Thyroid gland (tissue), 4 donors: ENCODE measurements around the gene NKTR. TPM values are rescaled to one million over a fixed set of nuclear protein-coding genes. Genes with fewer than 3 reads are reported as not detected.
A peak's percentile ranks its signal among the peaks of the same experiment; 100 is the strongest.

ENCODE experiments used
- DNase-seq, 2 donors: peaks; one replicate each; pipeline ENCODE4 v3.0.0-alpha.2; 2019
- H3K27ac ChIP-seq, 3 donors: fragments of 200-600 bp; sonication (generic); 1 replicate in 2 of 3; 2 replicates in 1 of 3; pipeline ENCODE4 v1.5.1; 2016 to 2019; ENCODE audit warnings: mild to moderate bottlenecking in 1 of 3, moderate library complexity in 1 of 3
- H3K27me3 ChIP-seq: fragments of 200-600 bp; sonication (generic); one replicate; pipeline ENCODE4 v1.5.1; 2019
- H3K36me3 ChIP-seq, 2 donors: fragments of 200-600 bp; sonication (generic); one replicate each; pipeline ENCODE4 v1.5.1; 2016 to 2019
- H3K4me1 ChIP-seq, 2 donors: fragments of 200-600 bp; sonication (generic); one replicate each; pipeline ENCODE4 v1.5.1; 2017 to 2019
- H3K4me3 ChIP-seq, 3 donors: fragments of 200-600 bp; sonication (generic); replicated peaks in 1 of 3; 1 replicate in 2 of 3; 2 replicates in 1 of 3; pipeline ENCODE4 v1.5.1; 2016; ENCODE audit warnings: mild to moderate bottlenecking in 1 of 3
- H3K9me3 ChIP-seq: fragments of 200-600 bp; sonication (generic); one replicate; pipeline ENCODE4 v1.5.1; 2017
- POLR2A ChIP-seq, 2 donors: fragments of 450-650 bp; IDR thresholded peaks; one replicate each; pipeline ENCODE4 v1.6.1; 2017; ENCODE audit warnings: antibody characterized with exemption in 2 of 2, mild to moderate bottlenecking in 2 of 2, moderate library complexity in 1 of 2
- WGBS, 2 donors: methylation state at CpG; one replicate each; pipeline ENCODE4 v1.1.5; 2017; 5-methylcytosine and 5-hydroxymethylcytosine counted together
- intact Hi-C: fragments of 100-400 bp; cut with DNase I; formaldehyde crosslinking; loops from one replicate; pipeline ENCODE4 v1.15.1; 2023
- total RNA-seq, 4 donors: library from RNA; depleted of rRNA; stranded (reverse); fragments of >200 nt; gene quantifications; one replicate each; pipeline ENCODE4 v1.2.3, GENCODE V29; 2016
- TF ChIP-seq, protein P1 (sequence below), 6 experiments: fragments of 200-600 bp in 3 of 6; fragments of 450-650 bp in 3 of 6; sonication (generic) in 3 of 6; IDR thresholded peaks; one replicate each; pipeline ENCODE4 v1.5.1; 2016 to 2019; ENCODE audit warnings: antibody characterized with exemption in 6 of 6, mild to moderate bottlenecking in 2 of 6, inconsistent platforms in 1 of 6, moderate library complexity in 1 of 6

The NKTR gene
- total RNA-seq, 4 donors from 2014 or later: 157 to 383 (median 197) TPM

- 83 to 87% methylated on average over 2 of the region's 2 CpGs for WGBS, 2 donors
- Histone ChIP-seq H3K9me3 (no peaks in the 10 kb centered on the region), H3K4me3 (no peak overlapping the region), H3K27ac (peak overlapping the region in 1 of 3 donors; percentile 8), H3K4me1 (peaks cover 12% of the 10 kb centered on the region in 2 donors), H3K27me3 (no peaks in the 10 kb centered on the region), H3K36me3 (no peaks in the 10 kb centered on the region)
- DNase-seq: no peak
- intact Hi-C loops: no loop called here
- TF ChIP-seq, protein P1, sequence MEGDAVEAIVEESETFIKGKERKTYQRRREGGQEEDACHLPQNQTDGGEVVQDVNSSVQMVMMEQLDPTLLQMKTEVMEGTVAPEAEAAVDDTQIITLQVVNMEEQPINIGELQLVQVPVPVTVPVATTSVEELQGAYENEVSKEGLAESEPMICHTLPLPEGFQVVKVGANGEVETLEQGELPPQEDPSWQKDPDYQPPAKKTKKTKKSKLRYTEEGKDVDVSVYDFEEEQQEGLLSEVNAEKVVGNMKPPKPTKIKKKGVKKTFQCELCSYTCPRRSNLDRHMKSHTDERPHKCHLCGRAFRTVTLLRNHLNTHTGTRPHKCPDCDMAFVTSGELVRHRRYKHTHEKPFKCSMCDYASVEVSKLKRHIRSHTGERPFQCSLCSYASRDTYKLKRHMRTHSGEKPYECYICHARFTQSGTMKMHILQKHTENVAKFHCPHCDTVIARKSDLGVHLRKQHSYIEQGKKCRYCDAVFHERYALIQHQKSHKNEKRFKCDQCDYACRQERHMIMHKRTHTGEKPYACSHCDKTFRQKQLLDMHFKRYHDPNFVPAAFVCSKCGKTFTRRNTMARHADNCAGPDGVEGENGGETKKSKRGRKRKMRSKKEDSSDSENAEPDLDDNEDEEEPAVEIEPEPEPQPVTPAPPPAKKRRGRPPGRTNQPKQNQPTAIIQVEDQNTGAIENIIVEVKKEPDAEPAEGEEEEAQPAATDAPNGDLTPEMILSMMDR (IDR thresholded peaks at IDR 0.05): peak in 4 of 6 experiments; percentile 39 to 46 (median 42)
- no peak for TF ChIP-seq POLR2A (IDR thresholded peaks at IDR 0.05)
Measured at GRCh38 chr3:42613462-42613861, 13.0 kb downstream of the NKTR start.

- Histone ChIP-seq H3K27ac (no peak overlapping the region), H3K9me3 (no peaks in the 10 kb centered on the region), H3K27me3 (no peaks in the 10 kb centered on the region), H3K4me3 (no peak overlapping the region), H3K36me3 (peaks cover 38 to 56% of the 10 kb centered on the region in 2 donors), H3K4me1 (no peaks in the 10 kb centered on the region)
- no peak for DNase-seq
- TF ChIP-seq POLR2A (IDR thresholded peaks at IDR 0.05): no peak
- TF ChIP-seq, protein P1 (IDR thresholded peaks at IDR 0.05): no peak
- WGBS, 2 donors: 96 to 98% methylated on average over 2 of the region's 2 CpGs
- intact Hi-C loops: no loop called here
Measured at GRCh38 chr3:42631620-42632019, 31.1 kb downstream of the NKTR start.

DNA sequence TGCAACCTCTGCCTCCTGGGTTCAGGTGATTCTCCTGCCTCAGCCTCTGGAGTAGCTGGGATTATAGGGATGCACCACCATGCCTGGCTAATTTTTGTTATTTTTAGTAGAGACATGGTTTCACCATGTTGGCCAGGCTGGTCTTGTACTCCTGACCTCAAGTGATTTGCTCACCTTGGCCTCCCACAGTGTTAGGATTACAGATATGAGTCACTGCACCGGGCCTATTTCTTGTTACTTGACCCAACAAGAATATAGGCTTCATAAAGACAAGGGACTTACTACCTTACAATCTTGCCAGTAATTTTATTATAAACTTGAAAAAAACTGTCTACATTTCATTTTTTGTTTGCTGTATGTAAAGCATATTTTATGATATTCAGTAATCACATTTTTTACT, 31.7 kb downstream of the NKTR start:
- WGBS, 2 donors: 64 to 65% methylated on average over 1 of the region's 1 CpG
- intact Hi-C loops: no loop called here
- Histone ChIP-seq H3K9me3 (no peaks in the 10 kb centered on the region), H3K4me1 (no peaks in the 10 kb centered on the region), H3K27me3 (no peaks in the 10 kb centered on the region), H3K27ac (no peak overlapping the region), H3K36me3 (peaks cover 44 to 61% of the 10 kb centered on the region in 2 donors), H3K4me3 (no peak overlapping the region)
- no peak for TF ChIP-seq POLR2A (IDR thresholded peaks at IDR 0.05)
- TF ChIP-seq, protein P1 (IDR thresholded peaks at IDR 0.05): no peak
- DNase-seq: no peak

DNA sequence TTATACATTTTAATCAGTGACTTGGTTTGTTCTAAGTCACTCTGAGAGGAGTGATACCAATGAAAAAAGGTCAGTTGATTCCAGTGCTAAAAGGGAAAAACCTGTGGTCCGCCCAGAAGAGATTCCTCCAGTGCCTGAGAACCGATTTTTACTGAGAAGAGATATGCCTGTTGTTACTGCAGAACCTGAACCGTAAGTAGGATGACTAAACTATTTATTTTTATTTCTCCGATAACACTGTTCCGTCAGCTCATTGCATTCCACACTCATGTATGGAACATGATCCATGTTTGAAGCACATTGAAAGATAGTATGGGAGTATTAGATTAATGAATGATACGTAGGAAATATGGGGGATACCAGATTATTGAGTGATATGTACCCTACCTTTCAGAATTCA, 33.1 kb downstream of the NKTR start:
- no peaks in the 10 kb centered on the region for H3K27me3 ChIP-seq
- no peaks in the 10 kb centered on the region for H3K4me1 ChIP-seq
- peaks cover 57 to 75% of the 10 kb centered on the region in 2 donors for H3K36me3 ChIP-seq
- TF ChIP-seq, protein P1 (IDR thresholded peaks at IDR 0.05): no peak
- TF ChIP-seq POLR2A (IDR thresholded peaks at IDR 0.05): no peak
- DNase-seq: no peak
- H3K27ac ChIP-seq: no peak overlapping the region
- intact Hi-C loops: no loop called here
- no peaks in the 10 kb centered on the region for H3K9me3 ChIP-seq
- no peak overlapping the region for H3K4me3 ChIP-seq
- WGBS, 2 donors: 94 to 95% methylated on average over 6 of the region's 6 CpGs

- Histone ChIP-seq H3K9me3 (no peaks in the 10 kb centered on the region), H3K4me3 (no peak overlapping the region), H3K4me1 (no peaks in the 10 kb centered on the region), H3K27me3 (no peaks in the 10 kb centered on the region), H3K36me3 (peaks cover 68 to 83% of the 10 kb centered on the region in 2 donors), H3K27ac (no peak overlapping the region)
- 87% methylated on average over 2 of the region's 2 CpGs for WGBS, 2 donors
- intact Hi-C loops: no loop called here
- TF ChIP-seq POLR2A (IDR thresholded peaks at IDR 0.05): no peak
- TF ChIP-seq, protein P1 (IDR thresholded peaks at IDR 0.05): no peak
- no peak for DNase-seq
Measured at GRCh38 chr3:42635111-42635510, 34.6 kb downstream of the NKTR start.
